HG03103 (cell line): ENCODE results near the gene FOXN4.

Experiments
- ATAC-seq: cut with Tn5 transposase; IDR thresholded peaks from one replicate; pipeline ENCODE4 v1.9.1; 2021; ENCODE audit warnings: low read depth; ENCODE audit not compliant: unreplicated experiment

Gene FOXN4

GRCh38 chr12:109286252-109286651, 22.8 kb downstream of the FOXN4 start:
- ATAC-seq = no peak

- ATAC-seq = no peak
Measured at GRCh38 chr12:109284392-109284791, 24.7 kb downstream of the FOXN4 start.

GRCh38 chr12:109281452-109281851, 27.6 kb downstream of the FOXN4 start:
- no peak for ATAC-seq

GRCh38 chr12:109279525-109279924, 29.6 kb downstream of the FOXN4 start:
- no peak for ATAC-seq

- no peak for ATAC-seq
Measured at GRCh38 chr12:109278912-109279311, 30.2 kb downstream of the FOXN4 start.

GRCh38 chr12:109277899-109278762, 31.0 kb downstream of the FOXN4 start:
- no peak for ATAC-seq

- ATAC-seq = no peak
Measured at GRCh38 chr12:109277255-109277898, 31.7 kb downstream of the FOXN4 start.

GRCh38 chr12:109276160-109276559, 32.9 kb downstream of the FOXN4 start:
- no peak for ATAC-seq

GRCh38 chr12:109275173-109275572, 33.9 kb downstream of the FOXN4 start:
- ATAC-seq = no peak

- no peak for ATAC-seq
Measured at GRCh38 chr12:109274381-109274780, 34.7 kb downstream of the FOXN4 start.

GRCh38 chr12:109273354-109273753, 35.7 kb downstream of the FOXN4 start:
- no peak for ATAC-seq

GRCh38 chr12:109271418-109271817, 37.7 kb downstream of the FOXN4 start:
- ATAC-seq = no peak

GRCh38 chr12:109270494-109270893, 38.6 kb downstream of the FOXN4 start:
- ATAC-seq = no peak

GRCh38 chr12:109269428-109269827, 39.7 kb downstream of the FOXN4 start:
- ATAC-seq = no peak

GRCh38 chr12:109268896-109269295, 40.2 kb downstream of the FOXN4 start:
- no peak for ATAC-seq

GRCh38 chr12:109267361-109267760, 41.7 kb downstream of the FOXN4 start:
- no peak for ATAC-seq

- ATAC-seq = no peak
Measured at GRCh38 chr12:109266106-109266879, 42.8 kb downstream of the FOXN4 start.

GRCh38 chr12:109264943-109265650, 44.0 kb downstream of the FOXN4 start:
- no peak for ATAC-seq

GRCh38 chr12:109264095-109264942, 44.8 kb downstream of the FOXN4 start:
- no peak for ATAC-seq

GRCh38 chr12:109263439-109263838, 45.6 kb downstream of the FOXN4 start:
- no peak for ATAC-seq
